Smooth muscle cell of the pulmonary artery (primary cell): ENCODE data around the gene CD72. TPM values are rescaled to one million over a fixed set of nuclear protein-coding genes. Genes with fewer than 3 reads are reported as not detected.

ENCODE experiments used
- total RNA-seq: library from RNA; depleted of rRNA; stranded (reverse); fragments of >200 nt; gene quantifications from 2 replicates; pipeline ENCODE4 v1.2.3, GENCODE V29; 2014

CD72 gene
- 0.46 and 0.78 TPM in 2 replicates for total RNA-seq

GRCh38 chr9:35618325-35618727 is at the start of gene CD72:
CD72 (minus strand) TSS chr9:35618413; CDS start chr9:35618303, 110 bp downstream.

GRCh38 chr9:35664531-35665470 is 46.6 kb upstream of the CD72 start, which contains the start of gene ARHGEF39:
ARHGEF39 (minus strand) TSS chr9:35665195; CDS start chr9:35665169, 26 bp downstream.

GRCh38 chr9:35658137-35658967 is 40.1 kb upstream of the CD72 start, which contains the start of gene CCDC107:
CCDC107 (plus strand) TSS chr9:35658292; CDS start chr9:35658380, 88 bp downstream.

GRCh38 chr9:35657546-35658136 is 39.4 kb upstream of the CD72 start, which contains the start of gene RMRP:
RMRP (minus strand) TSS chr9:35658019.

GRCh38 chr9:35650341-35651158 is 32.3 kb upstream of the CD72 start, which contains the start of gene SIT1:
SIT1 (minus strand) TSS chr9:35650931; CDS start chr9:35650853, 78 bp downstream.

GRCh38 chr9:35604578-35605350 is 13.4 kb downstream of the CD72 start, which contains the start of gene TESK1:
TESK1 (plus strand) TSS chr9:35605262; CDS start chr9:35605620, 358 bp downstream.

Other genes starting within 250 kb of the CD72 start
- gene RUSC2, start 128.3 kb downstream of the CD72 start, total RNA-seq = 31.5 and 40.1 TPM in 2 replicates
- 11.5 and 16.1 TPM in 2 replicates for gene TESK1, start 13.2 kb downstream of the CD72 start, total RNA-seq
- gene SIT1, start 32.5 kb upstream of the CD72 start, total RNA-seq = 0.07 TPM in 1 of 2 replicates, not detected in the other
- 20,891 and 22,749 TPM in 2 replicates for gene RMRP, start 39.6 kb upstream of the CD72 start, total RNA-seq
- gene CCDC107, start 39.9 kb upstream of the CD72 start, total RNA-seq = 15.1 and 17.9 TPM in 2 replicates
- gene ARHGEF39, start 46.8 kb upstream of the CD72 start, total RNA-seq = 0.26 and 0.83 TPM in 2 replicates
- gene CA9, start 55.5 kb upstream of the CD72 start, total RNA-seq = 10.0 and 181 TPM in 2 replicates
- 511 and 885 TPM in 2 replicates for gene TPM2, start 71.5 kb upstream of the CD72 start, total RNA-seq
- gene TLN1, start 113.8 kb upstream of the CD72 start, total RNA-seq = 616 and 792 TPM in 2 replicates
- 62.6 and 72.7 TPM in 2 replicates for gene CREB3, start 114.3 kb upstream of the CD72 start, total RNA-seq
- 24.0 and 30.9 TPM in 2 replicates for gene GBA2, start 130.8 kb upstream of the CD72 start, total RNA-seq
- 23.0 and 25.0 TPM in 2 replicates for gene RGP1, start 130.9 kb upstream of the CD72 start, total RNA-seq
- 0.43 TPM in 1 of 2 replicates, not detected in the other for gene MSMP, start 135.9 kb upstream of the CD72 start, total RNA-seq
- 43.6 and 53.1 TPM in 2 replicates for gene NPR2, start 173.2 kb upstream of the CD72 start, total RNA-seq
- 0.91 and 1.3 TPM in 2 replicates for gene SPAG8, start 193.8 kb upstream of the CD72 start, total RNA-seq
- gene HINT2, start 196.6 kb upstream of the CD72 start, total RNA-seq = 11.4 and 11.8 TPM in 2 replicates
- not detected in 2 replicates for gene FAM221B, start 210.3 kb upstream of the CD72 start, total RNA-seq
- gene TMEM8B, start 210.8 kb upstream of the CD72 start, total RNA-seq = 7.0 and 8.5 TPM in 2 replicates